OCI-LY3 (cell line): ENCODE data around the gene CPLANE2.
"Not testable (repeated sequence)": the region's sequence is repeated elsewhere in the genome, so short reads cannot be mapped to it uniquely, and the experiment has no call there.

Source experiments
- H2AFZ ChIP-seq: fragments of 200-600, 300-600 bp; shearing (Covaris generic); 2 replicates; pipeline ENCODE4 v1.6.0; 2014; ENCODE audit warnings: antibody characterized with exemption, low read depth, low read length
- H3K27ac ChIP-seq: fragments of 200-600, 300-600 bp; sonication (generic); 2 replicates; pipeline ENCODE4 v1.5.1; 2014; ENCODE audit warnings: mild to moderate bottlenecking, low read length, moderate library complexity, mixed read lengths
- H3K27me3 ChIP-seq: fragments of 200-600, 300-600 bp; sonication (generic); 2 replicates; pipeline ENCODE4 v1.6.1; 2014; ENCODE audit warnings: low read depth, low read length, mixed read lengths
- H3K36me3 ChIP-seq: fragments of 200-600, 300-600 bp; sonication (generic); replicated peaks from 2 replicates; pipeline ENCODE3; 2014; ENCODE audit warnings: low read depth, low read length, mixed read lengths
- H3K4me1 ChIP-seq: fragments of 300-600, 200-600 bp; sonication (generic); 2 replicates; pipeline ENCODE4 v1.6.1; 2014; ENCODE audit warnings: low read length, mixed read lengths
- H3K4me2 ChIP-seq: fragments of 200-600, 300-600 bp; sonication (generic); 2 replicates; pipeline ENCODE4 v1.6.1; 2014; ENCODE audit warnings: low read length, mixed read lengths
- H3K4me3 ChIP-seq: fragments of 300-600, 200-600 bp; sonication (generic); 2 replicates; pipeline ENCODE4 v1.5.1; 2014; ENCODE audit warnings: antibody characterized with exemption, mild to moderate bottlenecking, low read length, moderate library complexity
- H3K79me2 ChIP-seq: fragments of 300-600, 200-600 bp; shearing (Covaris generic); 2 replicates; pipeline ENCODE4 v1.6.1; 2014; ENCODE audit warnings: mild to moderate bottlenecking, low read length, mixed read lengths
- H3K9ac ChIP-seq: fragments of 300-600, 200-600 bp; shearing (Covaris generic); 2 replicates; pipeline ENCODE4 v1.6.0; 2014; ENCODE audit warnings: mild to moderate bottlenecking, low read length, moderate library complexity
- H3K9me3 ChIP-seq: fragments of 200-600, 300-600 bp; shearing (Covaris generic); 2 replicates; pipeline ENCODE4 v1.6.1; 2014; ENCODE audit warnings: low read length, mixed read lengths; ENCODE audit not compliant: insufficient read depth
- H4K20me1 ChIP-seq: fragments of 200-600, 300-600 bp; sonication (generic); 2 replicates; pipeline ENCODE4 v1.6.1; 2016; ENCODE audit warnings: low read length, mixed read lengths; ENCODE audit not compliant: insufficient read depth
- CTCF ChIP-seq: fragments of 200-600, 300-600 bp; sonication (generic); IDR thresholded peaks from 2 replicates; pipeline ENCODE4 v1.5.1; 2014; ENCODE audit warnings: antibody characterized with exemption, low read length, low read depth
- EZH2phosphoT487 ChIP-seq: fragments of 200-600 bp; shearing (Covaris generic); IDR thresholded peaks from 2 replicates; pipeline ENCODE4 v1.6.1; 2018; ENCODE audit warnings: antibody characterized with exemption, mixed run types, low read depth

CPLANE2 gene

GRCh38 chr1:16262067-16262466, 25.1 kb upstream of the CPLANE2 start:
- TF ChIP-seq CTCF (no peak), EZH2phosphoT487 (no peak)
- no peak overlapping the region for H3K4me3 ChIP-seq
- H3K27ac ChIP-seq = no peak overlapping the region
- peaks cover 5% of the 10 kb centered on the region; the same call in 1 of the 2 replicates for H3K79me2 ChIP-seq
- no peak overlapping the region for H3K9ac ChIP-seq
- no peak overlapping the region for H2AFZ ChIP-seq
- H3K4me2 ChIP-seq = no peak overlapping the region
- H3K36me3 ChIP-seq = no peaks in the 10 kb centered on the region
- no peaks in the 10 kb centered on the region for H3K9me3 ChIP-seq
- peaks cover 14% of the 10 kb centered on the region for H4K20me1 ChIP-seq
- no peaks in the 10 kb centered on the region for H3K4me1 ChIP-seq
- no peaks in the 10 kb centered on the region for H3K27me3 ChIP-seq

- H3K4me1 ChIP-seq = no peaks in the 10 kb centered on the region
- no peak overlapping the region for H2AFZ ChIP-seq
- H3K27me3 ChIP-seq = no peaks in the 10 kb centered on the region
- H3K4me2 ChIP-seq = no peak overlapping the region
- H3K9ac ChIP-seq = no peak overlapping the region
- peaks cover 6% of the 10 kb centered on the region for H3K36me3 ChIP-seq
- peaks cover 8% of the 10 kb centered on the region; the same call in 1 of the 2 replicates for H4K20me1 ChIP-seq
- no peaks in the 10 kb centered on the region for H3K9me3 ChIP-seq
- H3K4me3 ChIP-seq = no peak overlapping the region
- H3K27ac ChIP-seq = no peak overlapping the region
- TF ChIP-seq EZH2phosphoT487 (no peak), CTCF (no peak)
- peaks cover 5% of the 10 kb centered on the region; the same call in 1 of the 2 replicates for H3K79me2 ChIP-seq
These were observed 23.8 kb upstream of the CPLANE2 start for GRCh38 chr1:16260814-16261213.

- Histone ChIP-seq H4K20me1 (no peaks in the 10 kb centered on the region), H3K36me3 (peaks cover 18% of the 10 kb centered on the region), H3K9ac (no peak overlapping the region), H2AFZ (no peak overlapping the region), H3K9me3 (no peaks in the 10 kb centered on the region), H3K4me1 (no peaks in the 10 kb centered on the region), H3K4me3 (no peak overlapping the region), H3K27me3 (no peaks in the 10 kb centered on the region), H3K79me2 (no peaks in the 10 kb centered on the region), H3K27ac (no peak overlapping the region), H3K4me2 (no peak overlapping the region)
- TF ChIP-seq CTCF = no peak
- TF ChIP-seq EZH2phosphoT487 = no peak
These were observed 21.7 kb upstream of the CPLANE2 start for GRCh38 chr1:16258591-16259135.

GRCh38 chr1:16257968-16258367, 21.0 kb upstream of the CPLANE2 start:
- Histone ChIP-seq H3K27ac (no peak overlapping the region), H3K9ac (no peak overlapping the region), H3K4me3 (no peak overlapping the region), H3K9me3 (no peaks in the 10 kb centered on the region), H3K36me3 (peaks cover 20% of the 10 kb centered on the region), H3K4me2 (no peak overlapping the region), H3K27me3 (no peaks in the 10 kb centered on the region), H4K20me1 (no peaks in the 10 kb centered on the region), H2AFZ (no peak overlapping the region), H3K79me2 (no peaks in the 10 kb centered on the region), H3K4me1 (no peaks in the 10 kb centered on the region)
- no peak for TF ChIP-seq EZH2phosphoT487
- no peak for TF ChIP-seq CTCF

GRCh38 chr1:16257556-16257955, 20.6 kb upstream of the CPLANE2 start:
- not testable (repeated sequence) for H3K9ac ChIP-seq, H3K4me2 ChIP-seq, H3K4me3 ChIP-seq, H2AFZ ChIP-seq, H3K9me3 ChIP-seq, H3K4me1 ChIP-seq, H3K27me3 ChIP-seq, H3K79me2 ChIP-seq, H3K27ac ChIP-seq, H4K20me1 ChIP-seq
- peaks cover 20% of the 10 kb centered on the region for H3K36me3 ChIP-seq
